ENCODE measurements around the gene UGT1A6. TPM values are rescaled to one million over a fixed set of nuclear protein-coding genes. Genes with fewer than 3 reads are reported as not detected.

Gene UGT1A6
- total RNA-seq, 1 donor from 2014 or later = 1.9 TPM

DNA sequence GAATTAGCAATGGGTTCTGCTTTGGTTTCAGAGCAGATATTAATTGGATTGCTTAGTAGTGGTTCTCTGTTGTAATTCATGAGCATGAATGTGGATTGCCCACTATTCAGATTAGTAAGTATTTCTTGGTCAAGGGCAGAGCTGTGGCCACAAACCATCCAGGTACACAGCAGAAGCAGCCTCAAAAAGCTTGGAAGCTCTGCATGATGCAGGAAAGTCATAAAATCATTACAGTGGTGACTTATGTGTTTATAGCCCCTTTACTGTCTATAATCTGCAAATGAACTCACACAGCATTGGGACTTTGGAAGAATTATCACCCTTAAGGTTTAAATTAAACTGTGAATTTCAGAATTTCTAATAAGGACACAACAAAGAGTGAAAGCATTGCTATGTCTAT is 65.5 kb downstream of the UGT1A6 start:
- no peak overlapping the region for H3K27ac Mint-ChIP-seq
- DNase-seq (ENCODE audit: extremely low spot score, unreplicated experiment) = no peak
- no peaks in the 10 kb centered on the region for H3K36me3 Mint-ChIP-seq
- TF ChIP-seq, protein P1, sequence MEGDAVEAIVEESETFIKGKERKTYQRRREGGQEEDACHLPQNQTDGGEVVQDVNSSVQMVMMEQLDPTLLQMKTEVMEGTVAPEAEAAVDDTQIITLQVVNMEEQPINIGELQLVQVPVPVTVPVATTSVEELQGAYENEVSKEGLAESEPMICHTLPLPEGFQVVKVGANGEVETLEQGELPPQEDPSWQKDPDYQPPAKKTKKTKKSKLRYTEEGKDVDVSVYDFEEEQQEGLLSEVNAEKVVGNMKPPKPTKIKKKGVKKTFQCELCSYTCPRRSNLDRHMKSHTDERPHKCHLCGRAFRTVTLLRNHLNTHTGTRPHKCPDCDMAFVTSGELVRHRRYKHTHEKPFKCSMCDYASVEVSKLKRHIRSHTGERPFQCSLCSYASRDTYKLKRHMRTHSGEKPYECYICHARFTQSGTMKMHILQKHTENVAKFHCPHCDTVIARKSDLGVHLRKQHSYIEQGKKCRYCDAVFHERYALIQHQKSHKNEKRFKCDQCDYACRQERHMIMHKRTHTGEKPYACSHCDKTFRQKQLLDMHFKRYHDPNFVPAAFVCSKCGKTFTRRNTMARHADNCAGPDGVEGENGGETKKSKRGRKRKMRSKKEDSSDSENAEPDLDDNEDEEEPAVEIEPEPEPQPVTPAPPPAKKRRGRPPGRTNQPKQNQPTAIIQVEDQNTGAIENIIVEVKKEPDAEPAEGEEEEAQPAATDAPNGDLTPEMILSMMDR (conservative IDR thresholded peaks at IDR 0.05) = no peak
- H3K4me3 Mint-ChIP-seq = no peak overlapping the region
- H3K27me3 Mint-ChIP-seq = peaks cover 3% of the 10 kb centered on the region
- H3K9me3 Mint-ChIP-seq = peaks cover 10% of the 10 kb centered on the region
- H3K4me1 Mint-ChIP-seq (ENCODE audit: unreplicated experiment) = no peaks in the 10 kb centered on the region

DNA sequence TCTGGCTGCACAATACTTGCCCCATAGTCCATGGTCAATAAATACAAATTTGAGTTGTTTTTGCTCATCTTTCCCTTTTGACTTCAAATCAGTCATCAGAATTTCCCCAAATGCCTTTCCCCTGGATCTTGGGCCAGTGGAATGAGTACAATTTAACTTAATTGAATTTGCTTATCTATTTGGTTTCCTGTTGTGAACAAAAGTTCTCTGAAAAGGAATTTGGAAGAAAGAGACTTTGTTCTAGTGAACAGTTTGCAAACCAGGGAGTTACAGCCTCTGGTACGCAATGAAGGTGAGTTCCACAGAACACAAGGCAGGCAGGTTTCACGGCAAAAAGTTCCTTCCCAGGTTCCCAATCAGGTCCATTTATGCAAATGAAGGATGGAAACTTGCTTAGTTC is 66.2 kb downstream of the UGT1A6 start:
- no peak for DNase-seq (ENCODE audit: extremely low spot score, unreplicated experiment)
- H3K9me3 Mint-ChIP-seq = peaks cover 10% of the 10 kb centered on the region
- no peak overlapping the region for H3K27ac Mint-ChIP-seq
- no peaks in the 10 kb centered on the region for H3K36me3 Mint-ChIP-seq
- TF ChIP-seq, protein P1 (conservative IDR thresholded peaks at IDR 0.05) = no peak
- H3K4me3 Mint-ChIP-seq = no peak overlapping the region
- peaks cover 10% of the 10 kb centered on the region for H3K27me3 Mint-ChIP-seq
- no peaks in the 10 kb centered on the region for H3K4me1 Mint-ChIP-seq (ENCODE audit: unreplicated experiment)

DNA sequence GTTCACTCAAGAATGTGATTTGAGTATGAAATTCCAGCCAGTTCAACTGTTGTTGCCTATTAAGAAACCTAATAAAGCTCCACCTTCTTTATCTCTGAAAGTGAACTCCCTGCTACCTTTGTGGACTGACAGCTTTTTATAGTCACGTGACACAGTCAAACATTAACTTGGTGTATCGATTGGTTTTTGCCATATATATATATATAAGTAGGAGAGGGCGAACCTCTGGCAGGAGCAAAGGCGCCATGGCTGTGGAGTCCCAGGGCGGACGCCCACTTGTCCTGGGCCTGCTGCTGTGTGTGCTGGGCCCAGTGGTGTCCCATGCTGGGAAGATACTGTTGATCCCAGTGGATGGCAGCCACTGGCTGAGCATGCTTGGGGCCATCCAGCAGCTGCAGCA is 67.4 kb downstream of the UGT1A6 start, which contains the start of gene UGT1A1:
TSS of gene UGT1A1 (plus strand) at position 228 of the 400 bp plus-strand sequence. CDS start at position 246, 18 bp downstream.
- Mint-ChIP-seq H3K27ac (no peak within 1 kb of the TSS), H3K36me3 (no peaks in the 10 kb centered on the region), H3K4me3 (no peak within 1 kb of the TSS), H3K9me3 (peaks cover 10% of the 10 kb centered on the region), H3K27me3 (peaks cover 16% of the 10 kb centered on the region), H3K4me1 (ENCODE audit: unreplicated experiment) (no peaks in the 10 kb centered on the region)
- DNase-seq (ENCODE audit: extremely low spot score, unreplicated experiment) = no peak
- TF ChIP-seq, protein P1 (conservative IDR thresholded peaks at IDR 0.05) = no peak

GRCh38 chr2:233761040-233761769 is 68.5 kb downstream of the UGT1A6 start:
- Mint-ChIP-seq H3K27ac (no peak overlapping the region), H3K4me1 (ENCODE audit: unreplicated experiment) (no peaks in the 10 kb centered on the region), H3K36me3 (no peaks in the 10 kb centered on the region), H3K4me3 (no peak overlapping the region), H3K27me3 (peaks cover 19% of the 10 kb centered on the region), H3K9me3 (peaks cover 10% of the 10 kb centered on the region)
- TF ChIP-seq, protein P1 (conservative IDR thresholded peaks at IDR 0.05) = no peak
- no peak for DNase-seq (ENCODE audit: extremely low spot score, unreplicated experiment)

DNA sequence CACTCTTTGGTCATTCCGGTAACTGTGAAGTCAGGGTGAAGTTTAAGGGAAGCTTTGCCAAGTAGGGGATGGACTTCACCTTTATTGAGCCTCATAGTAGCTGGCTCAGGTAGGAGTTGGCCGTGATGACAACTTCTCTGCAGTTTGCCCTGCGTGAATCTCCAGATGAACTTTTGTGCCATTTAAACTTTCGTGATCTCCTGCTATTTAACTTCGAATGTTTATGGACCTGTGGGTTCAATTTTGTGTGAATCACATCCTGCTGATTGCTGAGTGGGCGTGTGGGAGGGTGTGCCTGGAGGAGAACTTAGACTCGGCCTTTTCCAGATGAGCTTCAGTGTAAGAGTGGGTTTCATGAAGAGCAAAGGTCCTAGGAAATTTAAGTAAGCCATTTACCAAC is 71.6 kb downstream of the UGT1A6 start:
- H3K9me3 Mint-ChIP-seq = no peaks in the 10 kb centered on the region
- no peak overlapping the region for H3K27ac Mint-ChIP-seq
- no peak overlapping the region for H3K4me3 Mint-ChIP-seq
- no peak for DNase-seq (ENCODE audit: extremely low spot score, unreplicated experiment)
- H3K36me3 Mint-ChIP-seq = no peaks in the 10 kb centered on the region
- TF ChIP-seq, protein P1 (conservative IDR thresholded peaks at IDR 0.05) = no peak
- no peaks in the 10 kb centered on the region for H3K4me1 Mint-ChIP-seq (ENCODE audit: unreplicated experiment)
- peaks cover 25% of the 10 kb centered on the region for H3K27me3 Mint-ChIP-seq
